ENCODE results near the gene POU2AF2.

- no peak for TF ChIP-seq CTCF (IDR thresholded peaks at IDR 0.05)
- TF ChIP-seq POLR2A (IDR thresholded peaks at IDR 0.05), result no peak
Measured at GRCh38 chr11:111301842-111302118, 56.3 kb downstream of the POU2AF2 start.

All from testis (tissue), 2 donors.